ENCODE data around the gene SIGLECL1.

The SIGLECL1 gene

GRCh38 chr19:51250786-51251467 is at the start of gene SIGLECL1:
TSS of gene SIGLECL1 (plus strand) at chr19:51251080. CDS start at chr19:51264073, 12,993 bp downstream.
- DNase-seq = no peak

GRCh38 chr19:51201712-51202111 is 49.2 kb upstream of the SIGLECL1 start:
- DNase-seq = no peak

GRCh38 chr19:51203916-51204315 is 47.0 kb upstream of the SIGLECL1 start:
- DNase-seq = no peak

- DNase-seq = no peak
Measured at GRCh38 chr19:51204321-51204720, 46.6 kb upstream of the SIGLECL1 start.

- no peak for DNase-seq
Measured at GRCh38 chr19:51207747-51208146, 43.1 kb upstream of the SIGLECL1 start.

- no peak for DNase-seq
Measured at GRCh38 chr19:51210191-51210784, 40.6 kb upstream of the SIGLECL1 start.

- DNase-seq = peak; percentile 43
Measured at GRCh38 chr19:51210874-51211361, 40.0 kb upstream of the SIGLECL1 start.

- no peak for DNase-seq
Measured at GRCh38 chr19:51211833-51212232, 39.0 kb upstream of the SIGLECL1 start.

- DNase-seq = no peak
Measured at GRCh38 chr19:51219307-51219706, 31.6 kb upstream of the SIGLECL1 start.

GRCh38 chr19:51219971-51220370 is 30.9 kb upstream of the SIGLECL1 start:
- no peak for DNase-seq

- DNase-seq = no peak
Measured at GRCh38 chr19:51220996-51221395, 29.9 kb upstream of the SIGLECL1 start.

GRCh38 chr19:51224163-51224641 is 26.7 kb upstream of the SIGLECL1 start:
- DNase-seq = no peak

GRCh38 chr19:51224898-51225393 is 25.9 kb upstream of the SIGLECL1 start, which contains the start of gene CD33:
TSS of gene CD33 (plus strand) at chr19:51225080. CDS start at chr19:51225119, 39 bp downstream.
- DNase-seq = peak; percentile 49

GRCh38 chr19:51226067-51226466 is 24.8 kb upstream of the SIGLECL1 start:
- no peak for DNase-seq

- DNase-seq = no peak
Measured at GRCh38 chr19:51227326-51227725, 23.6 kb upstream of the SIGLECL1 start.

- DNase-seq = no peak
Measured at GRCh38 chr19:51227966-51228365, 22.9 kb upstream of the SIGLECL1 start.

GRCh38 chr19:51240866-51241265 is 10.0 kb upstream of the SIGLECL1 start:
- no peak for DNase-seq

- no peak for DNase-seq
Measured at GRCh38 chr19:51242881-51243630, 7.8 kb upstream of the SIGLECL1 start.

- DNase-seq = no peak
Measured at GRCh38 chr19:51246164-51246552, 4.7 kb upstream of the SIGLECL1 start.

GRCh38 chr19:51247972-51248590 is 2.8 kb upstream of the SIGLECL1 start:
- no peak for DNase-seq

GRCh38 chr19:51251468-51251820 is 564 bp downstream of the SIGLECL1 start:
- DNase-seq = no peak

- no peak for DNase-seq
Measured at GRCh38 chr19:51252306-51253079, 1.6 kb downstream of the SIGLECL1 start.
